A549 treated with AZD9567 at 1 μM for 4 hours (cell line): ENCODE data around the gene FUNDC1. TPM values are rescaled to one million over a fixed set of nuclear protein-coding genes. Genes with fewer than 3 reads are reported as not detected.

Experiments used
- total RNA-seq: library from RNA; stranded (reverse); fragments of 200-300 nt; extraction: Qiagen RNA extraction; gene quantifications from 5 replicates; pipeline ENCODE4 v1.2.3, GENCODE V29; 2022; ENCODE audit not compliant: insufficient read depth

The FUNDC1 gene, protein sequence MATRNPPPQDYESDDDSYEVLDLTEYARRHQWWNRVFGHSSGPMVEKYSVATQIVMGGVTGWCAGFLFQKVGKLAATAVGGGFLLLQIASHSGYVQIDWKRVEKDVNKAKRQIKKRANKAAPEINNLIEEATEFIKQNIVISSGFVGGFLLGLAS
- total RNA-seq, result 19.4 to 25.0 TPM (median 22.4 TPM) in 5 replicates

DNA sequence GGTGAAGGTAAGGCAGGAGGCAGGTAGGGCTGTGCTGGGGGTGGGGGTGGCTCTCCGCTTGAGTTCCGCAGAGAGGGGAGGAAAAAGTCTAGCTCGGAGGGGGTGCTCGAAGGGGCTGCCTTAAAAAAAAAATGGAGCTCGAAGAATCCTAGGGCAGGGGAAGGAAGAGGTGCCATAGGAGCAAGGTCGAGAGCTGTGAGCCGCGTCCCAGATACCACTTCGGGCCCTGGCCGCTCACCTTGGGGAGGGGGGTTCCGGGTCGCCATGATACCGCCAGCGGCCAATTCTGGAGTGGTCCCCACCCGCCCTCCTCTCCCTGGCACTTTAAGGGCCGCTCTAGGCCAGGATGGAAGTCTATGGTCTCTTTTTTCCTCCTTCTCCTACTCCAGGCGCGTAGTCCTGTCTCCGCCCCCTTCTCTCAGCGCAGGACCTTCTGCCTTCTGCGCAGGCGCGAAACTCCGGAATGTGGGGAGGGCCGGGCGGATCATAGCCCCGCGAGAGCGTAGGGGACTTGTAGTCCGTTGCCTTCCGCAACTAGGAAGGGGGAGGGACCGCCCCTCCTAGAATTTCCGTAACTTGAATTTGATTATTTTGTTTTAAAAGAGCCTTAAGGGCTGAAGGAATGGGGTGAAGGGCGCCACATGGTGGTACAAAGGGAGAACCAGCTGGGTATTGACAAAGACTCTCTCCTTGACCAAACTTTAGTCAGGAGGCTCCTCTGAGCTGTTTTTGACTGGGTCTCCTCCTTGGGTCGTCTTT lies at the start of gene FUNDC1:
TSS of gene FUNDC1 (minus strand) at position 293 of the 759 bp plus-strand sequence. CDS start at position 266, 27 bp downstream.

Other genes starting within 250 kb of the FUNDC1 start
- gene EFHC2, start 199.2 kb downstream of the FUNDC1 start, total RNA-seq, result 0.17 to 0.32 TPM (median 0.26 TPM) in 4 of 5 replicates, not detected in the other